Ectodermal cell (in vitro differentiated cells): ENCODE measurements around the gene P2RX7.
"Not testable (repeated sequence)": the region's sequence is repeated elsewhere in the genome, so short reads cannot be mapped to it uniquely, and the experiment has no call there.

Experiments used
- H3K27ac ChIP-seq: 2 replicates; pipeline ENCODE4 v1.7.0; 2013; ENCODE audit warnings: mild to moderate bottlenecking, low read depth, low read length; ENCODE audit not compliant: insufficient read depth, poor library complexity, severe bottlenecking
- H3K27me3 ChIP-seq: 2 replicates; pipeline ENCODE4 v1.7.0; 2013; ENCODE audit warnings: mild to moderate bottlenecking, low read length; ENCODE audit not compliant: insufficient read depth, control insufficient read depth, poor library complexity, severe bottlenecking
- H3K36me3 ChIP-seq: one replicate; pipeline ENCODE4 v1.7.0; 2013; ENCODE audit warnings: low read length; ENCODE audit not compliant: control insufficient read depth, insufficient read depth
- H3K4me1 ChIP-seq: one replicate; pipeline ENCODE4 v1.7.0; 2013; ENCODE audit warnings: low read length; ENCODE audit not compliant: control insufficient read depth, insufficient read depth
- H3K4me3 ChIP-seq: 2 replicates; pipeline ENCODE4 v1.7.0; 2013; ENCODE audit warnings: low read depth, low read length, control low read depth; ENCODE audit not compliant: insufficient read depth
- H3K9me3 ChIP-seq: 2 replicates; pipeline ENCODE4 v1.7.0; 2013; ENCODE audit warnings: mild to moderate bottlenecking, low read length, moderate library complexity; ENCODE audit not compliant: control insufficient read depth
- WGBS, 2 experiments: methylation state at CpG; one replicate each; pipeline ENCODE4 v1.1.7; 2013; ENCODE audit warnings: missing lambda C conversion rate in 2 of 2; 5-methylcytosine and 5-hydroxymethylcytosine counted together

The P2RX7 gene

GRCh38 chr12:121217063-121217462, 84.4 kb downstream of the P2RX7 start:
- no peaks in the 10 kb centered on the region for H3K27me3 ChIP-seq
- no peaks in the 10 kb centered on the region for H3K4me1 ChIP-seq
- no peak overlapping the region for H3K4me3 ChIP-seq
- no peaks in the 10 kb centered on the region for H3K36me3 ChIP-seq
- no peak overlapping the region for H3K27ac ChIP-seq
- H3K9me3 ChIP-seq, result no peaks in the 10 kb centered on the region
- 90 to 91% methylated on average over 8 of the region's 8 CpGs for WGBS, 2 experiments

GRCh38 chr12:121217761-121218160, 85.1 kb downstream of the P2RX7 start:
- H3K4me1 ChIP-seq, result no peaks in the 10 kb centered on the region
- WGBS, 2 experiments, result 95 to 97% methylated on average over 5 of the region's 5 CpGs
- H3K27me3 ChIP-seq, result no peaks in the 10 kb centered on the region
- no peaks in the 10 kb centered on the region for H3K9me3 ChIP-seq
- H3K36me3 ChIP-seq, result no peaks in the 10 kb centered on the region
- H3K27ac ChIP-seq, result no peak overlapping the region
- H3K4me3 ChIP-seq, result no peak overlapping the region

GRCh38 chr12:121218588-121219352, 86.1 kb downstream of the P2RX7 start:
- 91% methylated on average over 18 of the region's 18 CpGs for WGBS, 2 experiments
- Histone ChIP-seq H3K27me3 (no peaks in the 10 kb centered on the region), H3K9me3 (no peaks in the 10 kb centered on the region), H3K27ac (no peak overlapping the region), H3K4me3 (no peak overlapping the region), H3K36me3 (no peaks in the 10 kb centered on the region), H3K4me1 (no peaks in the 10 kb centered on the region)

- no peaks in the 10 kb centered on the region for H3K4me1 ChIP-seq
- H3K36me3 ChIP-seq, result no peaks in the 10 kb centered on the region
- H3K4me3 ChIP-seq, result no peak overlapping the region
- no peaks in the 10 kb centered on the region for H3K9me3 ChIP-seq
- WGBS, 2 experiments, result 94 to 96% methylated on average over 3 of the region's 3 CpGs
- H3K27ac ChIP-seq, result no peak overlapping the region
- H3K27me3 ChIP-seq, result no peaks in the 10 kb centered on the region
Measured at GRCh38 chr12:121219353-121219986, 86.8 kb downstream of the P2RX7 start.

GRCh38 chr12:121222847-121223246, 90.2 kb downstream of the P2RX7 start:
- H3K4me1 ChIP-seq, result no peaks in the 10 kb centered on the region
- WGBS, 2 experiments, result 95 to 96% methylated on average over 10 of the region's 10 CpGs
- H3K27ac ChIP-seq, result no peak overlapping the region
- no peak overlapping the region for H3K4me3 ChIP-seq
- no peaks in the 10 kb centered on the region for H3K9me3 ChIP-seq
- no peaks in the 10 kb centered on the region for H3K36me3 ChIP-seq
- no peaks in the 10 kb centered on the region for H3K27me3 ChIP-seq

GRCh38 chr12:121223292-121224285, 90.9 kb downstream of the P2RX7 start:
- Histone ChIP-seq H3K27ac (no peak overlapping the region), H3K9me3 (no peaks in the 10 kb centered on the region), H3K27me3 (no peaks in the 10 kb centered on the region), H3K4me3 (no peak overlapping the region), H3K36me3 (no peaks in the 10 kb centered on the region), H3K4me1 (no peaks in the 10 kb centered on the region)
- 89 to 91% methylated on average over 19 of the region's 19 CpGs for WGBS, 2 experiments

- Histone ChIP-seq H3K27me3 (no peaks in the 10 kb centered on the region), H3K36me3 (no peaks in the 10 kb centered on the region), H3K9me3 (no peaks in the 10 kb centered on the region), H3K4me1 (no peaks in the 10 kb centered on the region), H3K4me3 (no peak overlapping the region), H3K27ac (no peak overlapping the region)
- 95 to 96% methylated on average over 8 of the region's 8 CpGs for WGBS, 2 experiments
Measured at GRCh38 chr12:121224591-121224990, 91.9 kb downstream of the P2RX7 start.

- Histone ChIP-seq H3K4me1 (no peaks in the 10 kb centered on the region), H3K9me3 (no peaks in the 10 kb centered on the region), H3K4me3 (no peak overlapping the region), H3K27ac (no peak overlapping the region), H3K27me3 (no peaks in the 10 kb centered on the region), H3K36me3 (no peaks in the 10 kb centered on the region)
- WGBS, 2 experiments, result 94 to 97% methylated on average over 8 of the region's 8 CpGs
Measured at GRCh38 chr12:121226399-121226798, 93.7 kb downstream of the P2RX7 start.

- H3K4me1 ChIP-seq, H3K27me3 ChIP-seq, H3K9me3 ChIP-seq, H3K36me3 ChIP-seq, H3K27ac ChIP-seq, H3K4me3 ChIP-seq: not testable (repeated sequence)
- WGBS, 2 experiments, result 91 to 92% methylated on average over 8 of the region's 8 CpGs
Measured at GRCh38 chr12:121226871-121227270, 94.2 kb downstream of the P2RX7 start.

- H3K9me3 ChIP-seq, result no peaks in the 10 kb centered on the region
- no peaks in the 10 kb centered on the region for H3K4me1 ChIP-seq
- no peak overlapping the region for H3K27ac ChIP-seq
- no peaks in the 10 kb centered on the region for H3K36me3 ChIP-seq
- 89 to 90% methylated on average over 9 of the region's 9 CpGs for WGBS, 2 experiments
- H3K27me3 ChIP-seq, result no peaks in the 10 kb centered on the region
- H3K4me3 ChIP-seq, result no peak overlapping the region
Measured at GRCh38 chr12:121227294-121227693, 94.6 kb downstream of the P2RX7 start.
